NT2/D1 (cell line): ENCODE data around the gene FER1L5.

Source experiments
- YY1 ChIP-seq: IDR thresholded peaks from 2 replicates; pipeline ENCODE4 v1.6.1; 2011; ENCODE audit not compliant: insufficient read length, insufficient read depth
- ZNF274 ChIP-seq: IDR thresholded peaks from 2 replicates; pipeline ENCODE4 v1.6.1; 2011; ENCODE audit warnings: mild to moderate bottlenecking, low read depth, low read length

GRCh38 chr2:96663177-96663576 lies 20.6 kb downstream of the FER1L5 start:
- no peak for TF ChIP-seq YY1
- no peak for TF ChIP-seq ZNF274
